ENCODE measurements around the gene RAPGEF4. TPM values are rescaled to one million over a fixed set of nuclear protein-coding genes. Genes with fewer than 3 reads are reported as not detected.

The RAPGEF4 gene
- total and polyA plus RNA-seq, 2 of the 13 experiments (the other 11 are each of a cell fraction or from before 2014, with no cell fraction given), result 0.78 to 0.91 TPM

- TF ChIP-seq ZHX1 (CRISPR knock-in tag; IDR thresholded peaks at IDR 0.05; ENCODE audit: low read depth), result no peak
- peak; percentile 35; the same call in 1 of the 2 replicates for TF ChIP-seq CHD4 (IDR thresholded peaks at IDR 0.05; ENCODE audit: borderline replicate concordance, low read length)
- no peak for TF ChIP-seq TCF12 (IDR thresholded peaks at IDR 0.05)
- no peak for TF ChIP-seq TCF12 (CRISPR knock-in tag; IDR thresholded peaks at IDR 0.05)
- TF ChIP-seq REST (IDR thresholded peaks at IDR 0.05; ENCODE audit: borderline replicate concordance in 1 of 2, low read depth in 1 of 2, low read length in 2 of 2), result no peak
- no peak for TF ChIP-seq RCOR2 (CRISPR knock-in tag; IDR thresholded peaks at IDR 0.05)
- TF ChIP-seq ZNF280D (CRISPR knock-in tag; IDR thresholded peaks at IDR 0.05), result no peak
- TF ChIP-seq NFIC (IDR thresholded peaks at IDR 0.05; ENCODE audit: low read length), result peak; percentile 74; the same call in 1 of the 2 replicates
- TF ChIP-seq MAFK (conservative IDR thresholded peaks at IDR 0.05 in 1 of 2, IDR thresholded peaks at IDR 0.05 in 1 of 2; ENCODE audit: low read length in 2 of 2), result no peak
- no peak for TF ChIP-seq KDM1A (CRISPR knock-in tag; IDR thresholded peaks at IDR 0.05)
- no peak; the same call in 1 of the 2 replicates for TF ChIP-seq KMT2B (CRISPR knock-in tag; IDR thresholded peaks at IDR 0.05)
- no peak for TF ChIP-seq ZNF24 (IDR thresholded peaks at IDR 0.05)
- TF ChIP-seq POLR2G (IDR thresholded peaks at IDR 0.05; ENCODE audit: low read depth, low read length), result no peak
- no peak for TF ChIP-seq FOXM1 (CRISPR knock-in tag; IDR thresholded peaks at IDR 0.05)
- TF ChIP-seq ZBTB37 (CRISPR knock-in tag; IDR thresholded peaks at IDR 0.05), result no peak
- TF ChIP-seq TEF (CRISPR knock-in tag; IDR thresholded peaks at IDR 0.05), result no peak
- no peak for TF ChIP-seq AKAP8 (CRISPR knock-in tag; IDR thresholded peaks at IDR 0.05)
These were observed 313.4 kb downstream of the RAPGEF4 start (continued) for GRCh38 chr2:173048897-173049661.

Measured in HepG2 (cell line).